Retinal pigment epithelial cell (primary cell): ENCODE measurements around the gene RBPJL.

ENCODE experiments used
- DNase-seq: peaks from one replicate; pipeline ENCODE4 v3.0.0-alpha.2; 2010; ENCODE audit warnings: low read depth
- H3K4me3 ChIP-seq: 2 replicates; pipeline ENCODE4 v1.5.1; 2011; ENCODE audit warnings: mild to moderate bottlenecking, low read length, control low read depth, moderate library complexity
- CTCF ChIP-seq: conservative IDR thresholded peaks from 2 replicates; pipeline ENCODE4 v1.5.1; 2011; ENCODE audit warnings: low read depth, low read length, control low read depth, inconsistent platforms

RBPJL gene

GRCh38 chr20:45341939-45342854 lies 35.6 kb downstream of the RBPJL start:
- no peak for TF ChIP-seq CTCF
- H3K4me3 ChIP-seq, result peak overlapping the region; percentile 22
- peak; percentile 74 for DNase-seq

- no peak for DNase-seq
- H3K4me3 ChIP-seq, result no peak overlapping the region
- no peak for TF ChIP-seq CTCF
Measured at GRCh38 chr20:45342855-45343531, 36.4 kb downstream of the RBPJL start.

DNA sequence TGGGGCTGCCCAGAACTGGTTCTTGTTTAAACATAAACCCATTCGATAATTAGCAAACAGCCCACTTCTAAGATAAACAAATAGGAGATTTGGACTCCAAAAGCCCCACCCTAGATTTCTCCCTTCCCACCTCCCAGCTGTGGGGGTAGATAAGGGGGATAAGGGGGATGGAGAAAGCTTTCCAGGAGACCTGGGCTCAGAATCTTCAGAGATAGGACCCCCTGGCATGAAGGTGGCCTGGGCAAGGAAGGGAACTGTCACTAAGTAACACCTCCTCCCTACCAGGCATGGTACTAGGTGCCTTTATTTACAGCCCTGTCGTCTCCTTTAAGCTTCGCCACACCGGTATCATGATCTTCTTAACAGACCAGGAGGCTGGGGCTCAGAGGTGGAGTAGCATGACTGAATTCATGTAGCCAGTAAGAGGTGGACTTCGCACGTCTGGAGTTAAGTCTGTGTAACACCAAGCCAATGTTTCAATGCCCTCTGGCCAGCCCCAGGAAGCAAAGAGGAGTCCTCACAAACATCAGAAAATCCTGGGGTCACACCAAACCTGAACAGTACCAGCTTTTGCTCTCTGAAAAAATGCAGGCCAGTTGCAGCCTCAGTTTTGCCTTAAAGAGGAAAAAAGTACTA lies 37.0 kb downstream of the RBPJL start:
- DNase-seq, result no peak
- no peak overlapping the region for H3K4me3 ChIP-seq
- TF ChIP-seq CTCF, result no peak

GRCh38 chr20:45344168-45344860 lies 37.7 kb downstream of the RBPJL start:
- TF ChIP-seq CTCF, result no peak
- no peak for DNase-seq
- H3K4me3 ChIP-seq, result peak overlapping the region; percentile 1

DNA sequence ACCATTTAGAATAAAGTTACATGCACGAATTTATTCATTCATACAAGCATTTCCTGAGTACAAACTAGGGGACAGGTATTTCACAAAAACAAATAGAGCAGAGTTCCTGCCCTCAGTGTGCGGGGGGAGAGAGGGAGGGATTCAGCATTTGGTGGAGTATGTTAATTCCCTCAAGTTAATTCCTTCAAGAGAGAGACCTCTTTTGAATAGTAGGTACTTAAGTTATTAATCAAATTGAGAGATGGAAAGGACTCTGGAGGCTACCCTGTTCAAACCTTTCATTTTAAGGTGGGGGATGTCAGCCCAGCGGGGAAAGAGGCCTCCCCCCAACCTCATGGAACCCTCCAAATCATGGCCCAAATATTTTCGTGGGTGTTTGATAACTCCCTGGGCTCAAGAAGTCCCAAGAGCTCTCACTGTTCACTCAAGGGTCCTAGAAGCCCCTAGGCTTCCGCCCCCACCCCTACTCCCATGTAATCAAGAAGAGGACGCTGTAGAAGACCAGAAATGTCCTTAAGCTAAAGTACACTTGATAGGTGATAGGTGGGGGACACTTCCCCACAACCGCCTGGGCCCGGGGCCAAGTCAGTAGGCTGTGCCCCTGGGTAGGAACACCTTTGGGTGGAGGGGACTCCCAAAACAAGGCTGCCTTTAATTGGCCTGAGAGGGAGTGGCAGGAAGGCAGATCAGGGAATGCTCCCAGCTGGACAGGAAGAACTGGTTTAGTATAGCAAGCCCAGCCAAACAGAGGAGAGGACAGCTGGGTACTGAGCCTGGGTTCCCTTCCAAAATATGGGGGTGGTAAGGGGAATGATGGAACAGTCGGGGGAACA lies 38.7 kb downstream of the RBPJL start:
- H3K4me3 ChIP-seq, result peak overlapping the region; percentile 3
- DNase-seq, result no peak
- TF ChIP-seq CTCF, result no peak

GRCh38 chr20:45346291-45346718 lies 39.7 kb downstream of the RBPJL start:
- peak overlapping the region; percentile 70 for H3K4me3 ChIP-seq
- TF ChIP-seq CTCF, result no peak
- no peak for DNase-seq
